ENCODE results near the gene SORBS1.
A peak's percentile ranks its signal among the peaks of the same experiment; 100 is the strongest.

Gene SORBS1

DNA sequence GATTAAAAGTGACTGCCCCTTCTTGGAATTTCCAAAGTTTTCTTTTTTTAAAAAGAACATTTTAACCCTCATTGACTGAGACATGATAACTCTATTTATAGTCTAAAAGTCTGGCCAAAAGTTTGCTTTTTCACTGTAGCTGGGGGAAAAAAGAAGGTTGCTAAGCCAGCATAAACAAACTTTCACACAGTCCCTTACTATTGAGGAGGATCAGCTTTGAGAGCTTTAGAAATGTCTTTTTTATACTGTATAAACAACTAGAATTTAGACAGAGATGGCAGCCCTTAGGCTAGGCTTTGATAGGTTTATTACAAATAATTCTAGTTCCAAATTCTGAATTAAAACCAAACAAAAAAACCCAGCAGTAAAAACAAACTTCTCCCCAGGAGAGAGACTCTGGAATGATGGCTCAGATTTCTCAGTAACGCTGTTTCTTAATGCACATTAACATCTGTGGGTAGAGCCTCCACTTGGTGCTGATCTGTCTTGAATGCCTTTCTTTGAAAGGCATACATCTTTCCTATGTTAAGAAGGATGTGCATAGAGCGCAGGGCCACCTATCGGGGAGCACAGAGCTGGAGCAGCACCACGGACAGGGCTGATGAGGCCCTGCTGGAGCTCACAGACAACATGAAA, 169.5 kb downstream of the SORBS1 start:
- peak; percentile 20 for TF ChIP-seq CTCF (IDR thresholded peaks at IDR 0.05; ENCODE audit: control insufficient read depth, insufficient read depth, low read depth, low read length, missing control alignments)
- DNase-seq (ENCODE audit: low read depth), result no peak
- H3K4me3 ChIP-seq (ENCODE audit: control insufficient read depth, low read depth, low read length), result no peak overlapping the region

GRCh38 chr10:95391164-95391563, 170.0 kb downstream of the SORBS1 start:
- no peak for DNase-seq (ENCODE audit: low read depth)
- no peak for TF ChIP-seq CTCF (IDR thresholded peaks at IDR 0.05; ENCODE audit: control insufficient read depth, insufficient read depth, low read depth, low read length, missing control alignments)
- no peak overlapping the region for H3K4me3 ChIP-seq (ENCODE audit: control insufficient read depth, low read depth, low read length)

GRCh38 chr10:95389982-95390381, 171.2 kb downstream of the SORBS1 start:
- H3K4me3 ChIP-seq (ENCODE audit: control insufficient read depth, low read depth, low read length), result no peak overlapping the region
- TF ChIP-seq CTCF (IDR thresholded peaks at IDR 0.05; ENCODE audit: control insufficient read depth, insufficient read depth, low read depth, low read length, missing control alignments), result no peak
- no peak for DNase-seq (ENCODE audit: low read depth)

GRCh38 chr10:95389176-95389575, 172.0 kb downstream of the SORBS1 start:
- H3K4me3 ChIP-seq (ENCODE audit: control insufficient read depth, low read depth, low read length), result no peak overlapping the region
- no peak for TF ChIP-seq CTCF (IDR thresholded peaks at IDR 0.05; ENCODE audit: control insufficient read depth, insufficient read depth, low read depth, low read length, missing control alignments)
- no peak for DNase-seq (ENCODE audit: low read depth)

GRCh38 chr10:95388539-95388938, 172.6 kb downstream of the SORBS1 start:
- no peak overlapping the region for H3K4me3 ChIP-seq (ENCODE audit: control insufficient read depth, low read depth, low read length)
- TF ChIP-seq CTCF (IDR thresholded peaks at IDR 0.05; ENCODE audit: control insufficient read depth, insufficient read depth, low read depth, low read length, missing control alignments), result no peak
- DNase-seq (ENCODE audit: low read depth), result no peak

DNA sequence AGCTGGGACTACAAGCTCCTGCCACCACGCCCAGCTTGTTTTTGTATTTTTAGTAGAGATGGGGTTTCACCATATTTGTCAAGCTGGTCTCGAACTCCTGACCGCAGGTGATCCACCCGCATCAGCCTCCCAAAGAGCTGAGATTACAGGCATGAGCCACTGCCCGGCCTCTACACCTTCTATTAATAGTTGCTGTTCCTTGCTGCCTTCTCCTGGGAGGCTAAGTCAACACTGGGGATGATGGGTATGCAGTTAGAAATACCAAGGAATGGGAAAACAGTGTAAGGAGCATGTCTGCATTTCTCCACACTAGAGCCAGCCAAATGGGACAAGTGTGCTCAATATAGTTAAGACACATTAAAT, 173.1 kb downstream of the SORBS1 start:
- H3K4me3 ChIP-seq (ENCODE audit: control insufficient read depth, low read depth, low read length), result no peak overlapping the region
- no peak for DNase-seq (ENCODE audit: low read depth)
- no peak for TF ChIP-seq CTCF (IDR thresholded peaks at IDR 0.05; ENCODE audit: control insufficient read depth, insufficient read depth, low read depth, low read length, missing control alignments)

All from AG09309 (cell line).